K562 (cell line): ENCODE data around the gene HNMT.

Experiments used
- ATF3 ChIP-seq, 2 experiments: fragments of 450-650 bp in 1 of 2; sonication (generic) in 1 of 2; formaldehyde crosslinking in 1 of 2; IDR thresholded peaks in 1 of 2; conservative IDR thresholded peaks in 1 of 2; 2 replicates each; pipeline versions ENCODE4 v1.6.1 to v1.8.1; 2016 to 2023; ENCODE audit warnings: mild to moderate bottlenecking in 2 of 2, moderate library complexity in 2 of 2, inconsistent platforms in 1 of 2, missing genetic modification reagents in 1 of 2
- CEBPZ ChIP-seq: fragments of 150-350 bp; IDR thresholded peaks from 2 replicates; pipeline ENCODE4 v1.6.1; 2014; ENCODE audit warnings: low read depth, mild to moderate bottlenecking, low read length, borderline replicate concordance
- GABPA ChIP-seq: fragments of 200-800 bp; sonication (Bioruptor generic); conservative IDR thresholded peaks from 2 replicates; pipeline ENCODE4 v1.6.1; 2016; ENCODE audit warnings: low read depth, missing genetic modification characterization, missing compliant biosample characterization
- ZFP36 ChIP-seq: fragments of 150-350 bp; IDR thresholded peaks from 2 replicates; pipeline ENCODE4 v1.6.1; 2018; ENCODE audit warnings: low read length, low read depth; ENCODE audit not compliant: partially characterized antibody

- TF ChIP-seq CEBPZ (no peak), ATF3 (IDR thresholded peaks at IDR 0.05) (no peak), ATF3 (CRISPR knock-in tag; conservative IDR thresholded peaks at IDR 0.05) (no peak), GABPA (tag) (no peak), ZFP36 (no peak)
Observed at GRCh38 chr2:138040616-138041015, 76.3 kb downstream of the HNMT start.
